ENCODE results near the gene LMNTD1. TPM values are rescaled to one million over a fixed set of nuclear protein-coding genes. Genes with fewer than 3 reads are reported as not detected.

LMNTD1 gene
- polyA plus RNA-seq, 1 donor from 2014 or later, result not detected

DNA sequence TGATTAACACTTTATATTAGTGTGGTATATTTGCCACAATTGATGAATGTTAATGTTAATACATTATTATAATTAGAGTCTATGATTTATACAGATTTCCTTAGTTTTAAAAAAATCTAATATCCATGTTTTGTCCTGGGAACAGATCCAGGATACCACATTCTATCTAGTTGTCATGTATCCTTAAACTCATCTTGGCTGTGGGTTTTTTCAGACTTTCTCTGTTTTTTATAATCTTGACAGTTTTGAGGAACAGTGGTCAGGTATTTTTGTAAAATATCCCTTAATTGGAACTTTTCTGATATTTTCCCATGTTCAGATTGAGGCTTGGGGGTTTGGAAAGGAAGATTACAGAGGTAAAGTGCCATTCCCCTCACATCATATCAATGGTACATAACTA is 104.1 kb downstream of the LMNTD1 start:
- H3K4me3 ChIP-seq (ENCODE audit: low read length), result no peak overlapping the region
- no peaks in the 10 kb centered on the region for H3K79me2 ChIP-seq (replicated peaks; ENCODE audit: insufficient read depth, low read length)
- H3K9me3 ChIP-seq (ENCODE audit: low read length), result no peaks in the 10 kb centered on the region
- H2AFZ ChIP-seq (ENCODE audit: low read depth, low read length), result no peak overlapping the region
- TF ChIP-seq POLR2AphosphoS5 (IDR thresholded peaks at IDR 0.05), result no peak
- TF ChIP-seq RAD21 (conservative IDR thresholded peaks at IDR 0.05), result no peak
- H4K20me1 ChIP-seq (ENCODE audit: insufficient read depth), result no peaks in the 10 kb centered on the region
- no peaks in the 10 kb centered on the region for H3F3A ChIP-seq (ENCODE audit: insufficient read depth, low read length, poor library complexity, severe bottlenecking)
- H3K27ac ChIP-seq (ENCODE audit: low read length), result no peak overlapping the region
- H3K27me3 ChIP-seq (ENCODE audit: insufficient read depth, low read depth, low read length), result no peaks in the 10 kb centered on the region
- no peaks in the 10 kb centered on the region for H3K9me2 ChIP-seq (ENCODE audit: insufficient read depth, low read length)
- H3K9ac ChIP-seq (ENCODE audit: low read length), result no peak overlapping the region
- H3K4me2 ChIP-seq (ENCODE audit: low read length), result no peak overlapping the region
- no peaks in the 10 kb centered on the region for H3K36me3 ChIP-seq (ENCODE audit: insufficient read depth, low read length)

GRCh38 chr12:25447046-25447445 is 106.0 kb downstream of the LMNTD1 start:
- Histone ChIP-seq H3K36me3 (ENCODE audit: insufficient read depth, low read length) (no peaks in the 10 kb centered on the region), H3K4me3 (ENCODE audit: low read length) (no peak overlapping the region), H3K27ac (ENCODE audit: low read length) (no peak overlapping the region), H2AFZ (ENCODE audit: low read depth, low read length) (no peak overlapping the region), H3K9me2 (ENCODE audit: insufficient read depth, low read length) (no peaks in the 10 kb centered on the region), H3F3A (ENCODE audit: insufficient read depth, low read length, poor library complexity, severe bottlenecking) (no peaks in the 10 kb centered on the region), H3K27me3 (ENCODE audit: insufficient read depth, low read depth, low read length) (no peaks in the 10 kb centered on the region), H4K20me1 (ENCODE audit: insufficient read depth) (no peaks in the 10 kb centered on the region), H3K9ac (ENCODE audit: low read length) (no peak overlapping the region), H3K79me2 (replicated peaks; ENCODE audit: insufficient read depth, low read length) (no peaks in the 10 kb centered on the region), H3K9me3 (ENCODE audit: low read length) (no peaks in the 10 kb centered on the region), H3K4me2 (ENCODE audit: low read length) (no peak overlapping the region)
- TF ChIP-seq, protein P1, sequence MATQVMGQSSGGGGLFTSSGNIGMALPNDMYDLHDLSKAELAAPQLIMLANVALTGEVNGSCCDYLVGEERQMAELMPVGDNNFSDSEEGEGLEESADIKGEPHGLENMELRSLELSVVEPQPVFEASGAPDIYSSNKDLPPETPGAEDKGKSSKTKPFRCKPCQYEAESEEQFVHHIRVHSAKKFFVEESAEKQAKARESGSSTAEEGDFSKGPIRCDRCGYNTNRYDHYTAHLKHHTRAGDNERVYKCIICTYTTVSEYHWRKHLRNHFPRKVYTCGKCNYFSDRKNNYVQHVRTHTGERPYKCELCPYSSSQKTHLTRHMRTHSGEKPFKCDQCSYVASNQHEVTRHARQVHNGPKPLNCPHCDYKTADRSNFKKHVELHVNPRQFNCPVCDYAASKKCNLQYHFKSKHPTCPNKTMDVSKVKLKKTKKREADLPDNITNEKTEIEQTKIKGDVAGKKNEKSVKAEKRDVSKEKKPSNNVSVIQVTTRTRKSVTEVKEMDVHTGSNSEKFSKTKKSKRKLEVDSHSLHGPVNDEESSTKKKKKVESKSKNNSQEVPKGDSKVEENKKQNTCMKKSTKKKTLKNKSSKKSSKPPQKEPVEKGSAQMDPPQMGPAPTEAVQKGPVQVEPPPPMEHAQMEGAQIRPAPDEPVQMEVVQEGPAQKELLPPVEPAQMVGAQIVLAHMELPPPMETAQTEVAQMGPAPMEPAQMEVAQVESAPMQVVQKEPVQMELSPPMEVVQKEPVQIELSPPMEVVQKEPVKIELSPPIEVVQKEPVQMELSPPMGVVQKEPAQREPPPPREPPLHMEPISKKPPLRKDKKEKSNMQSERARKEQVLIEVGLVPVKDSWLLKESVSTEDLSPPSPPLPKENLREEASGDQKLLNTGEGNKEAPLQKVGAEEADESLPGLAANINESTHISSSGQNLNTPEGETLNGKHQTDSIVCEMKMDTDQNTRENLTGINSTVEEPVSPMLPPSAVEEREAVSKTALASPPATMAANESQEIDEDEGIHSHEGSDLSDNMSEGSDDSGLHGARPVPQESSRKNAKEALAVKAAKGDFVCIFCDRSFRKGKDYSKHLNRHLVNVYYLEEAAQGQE (IDR thresholded peaks at IDR 0.05; ENCODE audit: borderline replicate concordance), result no peak
- TF ChIP-seq SMC3 (conservative IDR thresholded peaks at IDR 0.05; ENCODE audit: poor library complexity), result no peak
- TF ChIP-seq TAF1 (IDR thresholded peaks at IDR 0.05; ENCODE audit: low read depth), result no peak
- TF ChIP-seq EP300 (conservative IDR thresholded peaks at IDR 0.05; ENCODE audit: poor library complexity, severe bottlenecking), result no peak
- no peak for TF ChIP-seq POLR2AphosphoS5 (IDR thresholded peaks at IDR 0.05)
- TF ChIP-seq MXI1 (conservative IDR thresholded peaks at IDR 0.05; ENCODE audit: poor library complexity, severe bottlenecking), result no peak
- no peak for TF ChIP-seq EZH2 (IDR thresholded peaks at IDR 0.05; ENCODE audit: borderline replicate concordance, insufficient read depth, low read length, poor library complexity, severe bottlenecking)
- no peak for TF ChIP-seq RAD21 (conservative IDR thresholded peaks at IDR 0.05)

GRCh38 chr12:25438638-25439037 is 114.4 kb downstream of the LMNTD1 start:
- H3K79me2 ChIP-seq (replicated peaks; ENCODE audit: insufficient read depth, low read length), result no peaks in the 10 kb centered on the region
- no peak overlapping the region for H3K4me2 ChIP-seq (ENCODE audit: low read length)
- H4K20me1 ChIP-seq (ENCODE audit: insufficient read depth), result no peaks in the 10 kb centered on the region
- no peak overlapping the region for H3K27ac ChIP-seq (ENCODE audit: low read length)
- no peak overlapping the region for H3K9ac ChIP-seq (ENCODE audit: low read length)
- no peaks in the 10 kb centered on the region for H3K9me3 ChIP-seq (ENCODE audit: low read length)
- no peaks in the 10 kb centered on the region for H3K27me3 ChIP-seq (ENCODE audit: insufficient read depth, low read depth, low read length)
- no peak for TF ChIP-seq CTCF (IDR thresholded peaks at IDR 0.05; ENCODE audit: poor library complexity, severe bottlenecking)
- no peak for TF ChIP-seq POLR2AphosphoS5 (IDR thresholded peaks at IDR 0.05)
- no peak for TF ChIP-seq SMC3 (conservative IDR thresholded peaks at IDR 0.05; ENCODE audit: poor library complexity)
- no peak for TF ChIP-seq MXI1 (conservative IDR thresholded peaks at IDR 0.05; ENCODE audit: poor library complexity, severe bottlenecking)
- TF ChIP-seq EZH2 (IDR thresholded peaks at IDR 0.05; ENCODE audit: borderline replicate concordance, insufficient read depth, low read length, poor library complexity, severe bottlenecking), result no peak
- TF ChIP-seq, protein P1 (IDR thresholded peaks at IDR 0.05; ENCODE audit: borderline replicate concordance), result no peak
- TF ChIP-seq RAD21 (conservative IDR thresholded peaks at IDR 0.05), result no peak
- TF ChIP-seq TAF1 (IDR thresholded peaks at IDR 0.05; ENCODE audit: low read depth), result no peak
- no peak for TF ChIP-seq EP300 (conservative IDR thresholded peaks at IDR 0.05; ENCODE audit: poor library complexity, severe bottlenecking)
- no peak overlapping the region for H3K4me3 ChIP-seq (ENCODE audit: low read length)
- H3F3A ChIP-seq (ENCODE audit: insufficient read depth, low read length, poor library complexity, severe bottlenecking), result no peaks in the 10 kb centered on the region
- no peak overlapping the region for H2AFZ ChIP-seq (ENCODE audit: low read depth, low read length)
- H3K9me2 ChIP-seq (ENCODE audit: insufficient read depth, low read length), result no peaks in the 10 kb centered on the region
- H3K36me3 ChIP-seq (ENCODE audit: insufficient read depth, low read length), result no peaks in the 10 kb centered on the region

Measured in neural cell (in vitro differentiated cells).